CD14-positive monocyte (primary cell): ENCODE data around the gene CD79B. TPM values are rescaled to one million over a fixed set of nuclear protein-coding genes. Genes with fewer than 3 reads are reported as not detected.
"Not testable (repeated sequence)": the region's sequence is repeated elsewhere in the genome, so short reads cannot be mapped to it uniquely, and the experiment has no call there.

ENCODE experiments used
- DNase-seq, 3 donors: peaks; one replicate each; pipeline ENCODE4 v3.0.0-alpha.2; 2011 to 2022
- H2AFZ ChIP-seq: 2 replicates; pipeline ENCODE4 v1.6.0; 2012; ENCODE audit warnings: mild to moderate bottlenecking, low read depth, low read length, inconsistent platforms; ENCODE audit not compliant: insufficient read depth, poor library complexity, severe bottlenecking
- H3K27ac ChIP-seq, 2 donors: 1 replicate in 1 of 2; 2 replicates in 1 of 2; pipeline ENCODE4 v1.5.1; 2012 to 2013; ENCODE audit warnings: low read length in 2 of 2, control low read depth in 1 of 2, inconsistent platforms in 1 of 2, low read depth in 1 of 2, mild to moderate bottlenecking in 1 of 2
- H3K27me3 ChIP-seq, 2 donors: one replicate each; pipeline versions ENCODE4 v1.6.0 to v1.6.1; 2011 to 2013; ENCODE audit warnings: low read length in 2 of 2; ENCODE audit not compliant: control insufficient read depth in 2 of 2, insufficient read depth in 2 of 2
- H3K36me3 ChIP-seq, 2 donors: replicated peaks in 1 of 2; 1 replicate in 1 of 2; 2 replicates in 1 of 2; pipeline versions ENCODE4 v1.5.1 to v1.6.1; 2012 to 2013; ENCODE audit warnings: low read length in 2 of 2, control low read depth in 1 of 2, inconsistent platforms in 1 of 2, mild to moderate bottlenecking in 1 of 2; ENCODE audit not compliant: insufficient read depth in 2 of 2, control insufficient read depth in 1 of 2
- H3K4me1 ChIP-seq, 2 donors: 1 replicate in 1 of 2; 2 replicates in 1 of 2; pipeline versions ENCODE4 v1.5.1 to v1.6.1; 2012 to 2013; ENCODE audit warnings: low read length in 2 of 2, control low read depth in 1 of 2, inconsistent platforms in 1 of 2, mild to moderate bottlenecking in 1 of 2, moderate library complexity in 1 of 2; ENCODE audit not compliant: insufficient read depth in 2 of 2, control insufficient read depth in 1 of 2
- H3K4me2 ChIP-seq: replicated peaks from 2 replicates; pipeline ENCODE3; 2012; ENCODE audit warnings: low read length, moderate library complexity, mild to moderate bottlenecking; ENCODE audit not compliant: poor library complexity, severe bottlenecking; ENCODE audit errors: extremely low read depth
- H3K4me3 ChIP-seq, 3 experiments: fragments of 200-600 bp in 1 of 3; sonication (generic) in 1 of 3; replicated peaks in 1 of 3; 1 replicate in 2 of 3; 2 replicates in 1 of 3; pipeline ENCODE4 v1.5.1; 2011 to 2013; ENCODE audit warnings: low read length in 3 of 3, mild to moderate bottlenecking in 3 of 3, control low read depth in 2 of 3, low read depth in 2 of 3, inconsistent platforms in 1 of 3, moderate library complexity in 1 of 3
- H3K79me2 ChIP-seq: 2 replicates; pipeline ENCODE4 v1.6.0; 2012; ENCODE audit warnings: mild to moderate bottlenecking, control low read depth, inconsistent platforms, low read length, moderate library complexity; ENCODE audit not compliant: insufficient read depth
- H3K9ac ChIP-seq: 2 replicates; pipeline ENCODE4 v1.6.0; 2017; ENCODE audit warnings: low read length, mild to moderate bottlenecking; ENCODE audit not compliant: insufficient read depth, poor library complexity, severe bottlenecking
- H3K9me3 ChIP-seq, 2 donors: replicated peaks in 1 of 2; 1 replicate in 1 of 2; 2 replicates in 1 of 2; pipeline versions ENCODE4 v1.5.1 to v1.6.1; 2012 to 2013; ENCODE audit warnings: low read length in 2 of 2, control low read depth in 1 of 2; ENCODE audit not compliant: control insufficient read depth in 1 of 2, insufficient read depth in 1 of 2
- H4K20me1 ChIP-seq: 2 replicates; pipeline ENCODE4 v1.6.0; 2012; ENCODE audit warnings: mild to moderate bottlenecking, low read length, control low read depth, moderate library complexity; ENCODE audit not compliant: insufficient read depth
- H3K27ac Mint-ChIP-seq, 7 donors: one replicate each; pipeline ENCODE4 v1.8.0; 2020; ENCODE audit warnings: mild to moderate bottlenecking in 7 of 7, mixed read lengths in 7 of 7, moderate library complexity in 6 of 7, inconsistent platforms in 2 of 7
- H3K27me3 Mint-ChIP-seq, 3 donors: one replicate each; pipeline ENCODE4 v1.8.0; 2021 to 2022; ENCODE audit warnings: low read depth in 3 of 3, mild to moderate bottlenecking in 3 of 3, mixed read lengths in 3 of 3, moderate library complexity in 3 of 3, inconsistent platforms in 1 of 3
- H3K36me3 Mint-ChIP-seq, 2 donors: one replicate each; pipeline ENCODE4 v1.8.0; 2020; ENCODE audit warnings: mixed read lengths in 2 of 2, inconsistent platforms in 1 of 2, mild to moderate bottlenecking in 1 of 2
- H3K4me1 Mint-ChIP-seq: one replicate; pipeline ENCODE4 v1.8.0; 2020; ENCODE audit warnings: mild to moderate bottlenecking, mixed read lengths
- H3K4me3 Mint-ChIP-seq, 2 donors: one replicate each; pipeline ENCODE4 v1.8.0; 2020; ENCODE audit warnings: mild to moderate bottlenecking in 2 of 2, mixed read lengths in 2 of 2, moderate library complexity in 1 of 2
- H3K9me3 Mint-ChIP-seq, 7 donors: one replicate each; pipeline ENCODE4 v1.8.0; 2020 to 2022; ENCODE audit warnings: mixed read lengths in 7 of 7, mild to moderate bottlenecking in 6 of 7, moderate library complexity in 6 of 7, inconsistent platforms in 2 of 7
- WGBS: methylation state at CpG from one replicate; pipeline ENCODE4 v1.1.5; 2013; ENCODE audit warnings: missing lambda C conversion rate; ENCODE audit not compliant: insufficient coverage; 5-methylcytosine and 5-hydroxymethylcytosine counted together
- intact Hi-C, 2 donors: fragments of 100-400 bp; cut with micrococcal nuclease; formaldehyde crosslinking; loops; one replicate each; pipeline versions ENCODE4 v1.15.0 to v1.15.1; 2023
- polyA plus RNA-seq, 3 donors: library from polyadenylated mRNA; depleted of rRNA in 1 of 3; unstranded in 2 of 3; stranded (reverse) in 1 of 3; fragments of 300-500 nt in 2 of 3; fragments of >200 nt in 1 of 3; fragmentation: Illumina TruSeq in 2 of 3; gene quantifications; 1 replicate in 2 of 3; 2 replicates in 1 of 3; pipeline ENCODE4 v1.2.3, GENCODE V29; 2012 to 2021
- TF ChIP-seq, protein P1 (sequence below): fragments of 200-600 bp; IDR thresholded peaks from one replicate; pipeline ENCODE4 v1.8.0; 2022; ENCODE audit warnings: antibody characterized with exemption, mild to moderate bottlenecking

The CD79B gene
- polyA plus RNA-seq, 3 donors = 19.6 to 21.8 (median 20.9) TPM

DNA sequence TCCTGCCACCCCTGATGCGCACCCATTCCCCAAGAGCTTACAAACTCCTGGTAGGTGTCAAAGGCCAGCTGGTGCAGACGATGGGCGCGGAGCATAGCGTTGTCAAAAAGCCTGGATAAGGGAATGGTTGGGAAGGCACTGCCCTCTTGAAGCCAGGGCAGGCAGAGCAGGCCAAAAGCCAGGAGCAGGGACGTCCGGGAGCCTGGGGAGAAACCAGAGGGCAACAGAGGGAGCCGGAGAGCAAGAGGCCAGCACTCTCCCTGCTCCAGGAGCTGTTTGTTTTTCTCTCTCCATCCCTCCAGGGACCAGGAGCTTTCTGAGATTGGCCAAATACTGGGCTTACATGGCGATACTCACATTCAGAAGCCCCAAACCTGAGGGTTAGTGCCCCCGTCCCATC is 13.8 kb downstream of the CD79B start:
- DNase-seq = no peak
- Histone ChIP-seq H3K27me3 (no peaks in the 10 kb centered on the region), H3K27ac (no peak overlapping the region), H3K36me3 (no peaks in the 10 kb centered on the region), H3K79me2 (no peaks in the 10 kb centered on the region), H3K9me3 (no peaks in the 10 kb centered on the region), H3K4me2 (no peak overlapping the region), H2AFZ (no peak overlapping the region), H3K9ac (no peak overlapping the region), H3K4me1 (peaks cover 0 to 5% of the 10 kb centered on the region in 2 donors), H4K20me1 (no peaks in the 10 kb centered on the region), H3K4me3 (no peak overlapping the region)
- H3K27me3 Mint-ChIP-seq = peaks cover 2 to 9% (median 4%) of the 10 kb centered on the region in 3 donors
- no peak overlapping the region for H3K4me3 Mint-ChIP-seq
- H3K27ac Mint-ChIP-seq = no peak overlapping the region
- WGBS = 97% methylated on average over 5 of the region's 10 CpGs
- TF ChIP-seq, protein P1, sequence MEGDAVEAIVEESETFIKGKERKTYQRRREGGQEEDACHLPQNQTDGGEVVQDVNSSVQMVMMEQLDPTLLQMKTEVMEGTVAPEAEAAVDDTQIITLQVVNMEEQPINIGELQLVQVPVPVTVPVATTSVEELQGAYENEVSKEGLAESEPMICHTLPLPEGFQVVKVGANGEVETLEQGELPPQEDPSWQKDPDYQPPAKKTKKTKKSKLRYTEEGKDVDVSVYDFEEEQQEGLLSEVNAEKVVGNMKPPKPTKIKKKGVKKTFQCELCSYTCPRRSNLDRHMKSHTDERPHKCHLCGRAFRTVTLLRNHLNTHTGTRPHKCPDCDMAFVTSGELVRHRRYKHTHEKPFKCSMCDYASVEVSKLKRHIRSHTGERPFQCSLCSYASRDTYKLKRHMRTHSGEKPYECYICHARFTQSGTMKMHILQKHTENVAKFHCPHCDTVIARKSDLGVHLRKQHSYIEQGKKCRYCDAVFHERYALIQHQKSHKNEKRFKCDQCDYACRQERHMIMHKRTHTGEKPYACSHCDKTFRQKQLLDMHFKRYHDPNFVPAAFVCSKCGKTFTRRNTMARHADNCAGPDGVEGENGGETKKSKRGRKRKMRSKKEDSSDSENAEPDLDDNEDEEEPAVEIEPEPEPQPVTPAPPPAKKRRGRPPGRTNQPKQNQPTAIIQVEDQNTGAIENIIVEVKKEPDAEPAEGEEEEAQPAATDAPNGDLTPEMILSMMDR = no peak
- H3K9me3 Mint-ChIP-seq = no peaks in the 10 kb centered on the region
- H3K4me1 Mint-ChIP-seq = peaks cover 24% of the 10 kb centered on the region
- intact Hi-C loops = loop anchor here (2.0 to 10.0 kb wide), 5 partner anchors 28 to 214 kb away; partner anchors contain the start of genes ERN1 (in 1 of the 2) and ICAM2 (in 1 of the 2)
- H3K36me3 Mint-ChIP-seq = no peaks in the 10 kb centered on the region

DNA sequence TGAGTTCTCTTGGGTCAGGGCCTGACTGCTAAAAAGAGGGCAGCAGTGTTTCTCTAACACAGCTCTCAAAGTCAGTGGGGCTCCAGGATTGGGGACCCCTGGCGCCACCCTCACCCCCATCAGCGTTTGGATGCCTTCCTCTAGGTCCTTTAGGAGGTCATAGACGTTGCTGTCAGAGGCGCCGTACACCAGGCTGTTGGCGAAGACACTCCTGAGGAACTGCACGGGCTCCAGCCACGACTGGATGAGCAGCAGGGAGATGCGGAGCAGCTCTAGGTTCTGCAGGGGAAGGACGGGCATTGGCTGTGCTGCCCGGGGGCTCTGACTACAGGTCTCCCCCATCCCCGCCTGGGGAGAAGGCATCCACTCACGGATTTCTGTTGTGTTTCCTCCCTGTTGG is 14.5 kb downstream of the CD79B start:
- DNase-seq = no peak
- WGBS = 95% methylated on average over 12 of the region's 13 CpGs
- Histone ChIP-seq H2AFZ (no peak overlapping the region), H3K4me1 (peaks cover 0 to 5% of the 10 kb centered on the region in 2 donors), H3K9ac (no peak overlapping the region), H3K27ac (no peak overlapping the region), H3K36me3 (no peaks in the 10 kb centered on the region), H3K9me3 (no peaks in the 10 kb centered on the region), H3K4me2 (no peak overlapping the region), H3K79me2 (no peaks in the 10 kb centered on the region), H4K20me1 (no peaks in the 10 kb centered on the region), H3K4me3 (no peak overlapping the region), H3K27me3 (no peaks in the 10 kb centered on the region)
- TF ChIP-seq, protein P1 = no peak
- no peak overlapping the region for H3K27ac Mint-ChIP-seq
- H3K27me3 Mint-ChIP-seq = peaks cover 2 to 9% (median 4%) of the 10 kb centered on the region in 3 donors
- peaks cover 22% of the 10 kb centered on the region for H3K4me1 Mint-ChIP-seq
- intact Hi-C loops = loop anchor here (2.0 to 10.0 kb wide), 5 partner anchors 29 to 215 kb away; partner anchors contain the start of genes ERN1 (in 1 of the 2) and ICAM2 (in 1 of the 2)
- H3K9me3 Mint-ChIP-seq = no peaks in the 10 kb centered on the region
- H3K36me3 Mint-ChIP-seq = no peaks in the 10 kb centered on the region
- H3K4me3 Mint-ChIP-seq = no peak overlapping the region

DNA sequence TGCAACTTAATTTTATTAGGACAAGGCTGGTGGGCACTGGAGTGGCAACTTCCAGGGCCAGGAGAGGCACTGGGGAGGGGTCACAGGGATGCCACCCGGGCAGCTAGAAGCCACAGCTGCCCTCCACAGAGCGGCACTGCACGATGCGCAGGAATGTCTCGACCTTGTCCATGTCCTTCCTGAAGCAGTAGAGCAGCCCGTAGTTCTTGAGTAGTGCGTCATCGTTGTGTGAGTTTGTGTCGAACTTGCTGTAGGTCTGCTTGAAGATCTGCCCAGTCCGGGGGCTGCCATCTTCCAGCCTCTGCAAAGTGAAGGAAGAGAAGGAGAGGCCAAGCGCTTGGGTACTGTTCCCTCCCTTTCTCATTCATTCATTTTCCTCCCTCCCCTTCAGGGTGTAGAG is 14.9 kb downstream of the CD79B start:
- Mint-ChIP-seq H3K27me3 (peaks cover 2 to 11% (median 4%) of the 10 kb centered on the region in 3 donors), H3K4me1 (peaks cover 17% of the 10 kb centered on the region)
- intact Hi-C loops = loop anchor here (5.0 to 10.0 kb wide), 3 partner anchors 108 to 215 kb away; partner anchors contain the start of genes ERN1 (in 1 of the 2) and ICAM2 (in 1 of the 2)
- not testable (repeated sequence) for H3K4me2 ChIP-seq, H4K20me1 ChIP-seq, H3K27ac Mint-ChIP-seq, H3K9ac ChIP-seq, H2AFZ ChIP-seq, H3K9me3 Mint-ChIP-seq, H3K9me3 ChIP-seq, H3K79me2 ChIP-seq, H3K4me3 ChIP-seq, H3K36me3 Mint-ChIP-seq, H3K27me3 ChIP-seq, DNase-seq, H3K36me3 ChIP-seq, H3K4me1 ChIP-seq, H3K4me3 Mint-ChIP-seq, H3K27ac ChIP-seq
- no CpG with 5 or more reads among the region's 11 CpGs for WGBS
